ENCODE data around the gene TNFSF10.

- TF ChIP-seq CTCF (IDR thresholded peaks at IDR 0.05; ENCODE audit: poor library complexity, severe bottlenecking) (no peak), SMC3 (conservative IDR thresholded peaks at IDR 0.05; ENCODE audit: poor library complexity) (no peak), EZH2 (IDR thresholded peaks at IDR 0.05; ENCODE audit: borderline replicate concordance, insufficient read depth, low read length, poor library complexity, severe bottlenecking) (no peak), POLR2AphosphoS5 (IDR thresholded peaks at IDR 0.05) (no peak)
These were observed 16.8 kb upstream of the TNFSF10 start for GRCh38 chr3:172540049-172540448.

All from neural cell (in vitro differentiated cells).